DMS53 (cell line): ENCODE data around the gene NR2F6.

Experiments
- DNase-seq: peaks from one replicate; lab custom pipeline; 2025; lab: John Stamatoyannopoulos, UW

Gene NR2F6

DNA sequence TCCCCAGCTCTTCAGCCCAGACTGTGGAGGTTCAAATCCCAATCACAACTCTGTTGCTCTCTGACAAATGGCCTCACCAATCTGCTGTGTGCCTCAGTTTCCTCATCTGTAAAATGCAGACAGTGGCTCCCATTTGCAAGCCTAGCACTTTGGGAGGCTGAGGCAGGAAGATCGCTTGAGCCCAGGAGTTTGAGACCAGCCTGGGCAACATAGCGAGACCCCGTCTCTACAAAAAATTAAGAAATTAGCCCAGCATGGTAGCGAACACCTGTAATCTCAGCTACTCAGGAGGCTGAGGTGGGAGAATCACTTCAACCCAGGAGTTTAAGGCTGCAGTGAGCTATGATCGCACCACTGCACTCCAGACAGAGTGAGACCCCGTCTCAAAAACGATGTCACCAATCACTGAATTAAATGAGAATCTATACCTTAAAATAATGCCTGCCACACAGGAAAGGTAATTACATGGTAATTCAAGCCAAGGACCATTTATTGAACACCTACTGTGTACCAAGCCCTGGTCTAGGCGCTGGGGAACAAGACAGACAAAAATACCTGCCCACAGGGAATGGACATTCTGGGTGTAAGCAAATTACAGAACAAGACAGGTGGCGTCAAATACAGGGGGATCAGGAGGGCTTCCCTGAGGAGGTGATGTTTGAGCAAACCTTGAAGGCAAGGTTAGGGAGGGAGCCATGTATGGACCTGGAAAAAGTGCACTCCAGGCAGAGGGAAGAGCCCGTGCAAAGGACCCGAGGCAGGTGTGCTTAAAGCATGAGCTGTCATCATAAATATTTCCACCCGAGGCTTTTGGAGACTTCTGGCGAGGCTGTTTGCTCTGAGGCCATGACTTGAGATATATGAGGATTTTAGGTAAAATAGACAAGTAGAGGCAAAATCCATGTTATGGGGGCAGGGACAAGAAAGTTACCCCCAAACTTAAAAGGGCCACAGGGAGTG is 7.7 kb downstream of the NR2F6 start:
- DNase-seq, result no peak

- DNase-seq, result no peak
Measured at GRCh38 chr19:17236811-17237543, 8.7 kb downstream of the NR2F6 start.

DNA sequence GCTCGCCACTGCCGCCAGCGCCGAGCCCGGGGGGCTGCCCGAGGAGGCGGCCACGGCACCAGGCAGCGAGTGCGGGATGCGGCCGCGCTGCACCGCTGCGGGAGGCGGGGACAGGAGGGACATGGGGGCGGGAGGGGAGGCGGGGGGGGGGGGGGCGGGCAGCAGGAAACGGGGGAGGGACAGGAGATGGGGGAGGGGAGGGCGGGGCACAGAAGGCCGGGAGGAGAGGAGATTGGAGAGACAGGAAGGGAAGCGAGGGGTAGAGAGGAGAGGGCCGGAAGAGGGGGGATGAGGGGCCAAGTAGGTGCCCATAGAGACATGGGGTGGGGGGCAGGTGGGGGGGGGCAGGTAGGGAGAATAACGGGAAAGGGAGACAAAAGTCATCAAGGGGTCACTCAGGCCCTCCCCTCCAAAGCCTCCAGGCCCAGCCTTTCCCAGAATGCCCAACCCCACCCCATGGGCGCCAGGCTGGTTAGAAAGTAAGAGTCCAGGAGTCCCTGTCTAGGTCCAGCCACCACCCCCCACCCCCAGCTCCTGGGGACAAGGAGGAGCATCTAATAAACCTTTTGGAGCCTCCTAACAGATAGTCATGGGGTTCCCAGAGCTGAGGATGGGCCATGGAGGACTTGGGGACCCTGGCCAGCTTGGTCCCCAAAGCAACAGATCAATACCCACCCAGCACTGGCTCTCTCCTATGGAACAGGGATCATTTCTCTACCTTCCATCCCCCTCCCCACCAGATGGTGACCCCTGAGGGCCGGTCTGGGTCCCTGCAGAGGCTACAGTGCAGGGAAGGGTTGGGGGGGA is 9.5 kb downstream of the NR2F6 start:
- DNase-seq, result peak; percentile 85

GRCh38 chr19:17235300-17235970 is 10.3 kb downstream of the NR2F6 start:
- DNase-seq, result peak; percentile 88

- peak; percentile 65 for DNase-seq
Measured at GRCh38 chr19:17234911-17235299, 10.8 kb downstream of the NR2F6 start.

DNA sequence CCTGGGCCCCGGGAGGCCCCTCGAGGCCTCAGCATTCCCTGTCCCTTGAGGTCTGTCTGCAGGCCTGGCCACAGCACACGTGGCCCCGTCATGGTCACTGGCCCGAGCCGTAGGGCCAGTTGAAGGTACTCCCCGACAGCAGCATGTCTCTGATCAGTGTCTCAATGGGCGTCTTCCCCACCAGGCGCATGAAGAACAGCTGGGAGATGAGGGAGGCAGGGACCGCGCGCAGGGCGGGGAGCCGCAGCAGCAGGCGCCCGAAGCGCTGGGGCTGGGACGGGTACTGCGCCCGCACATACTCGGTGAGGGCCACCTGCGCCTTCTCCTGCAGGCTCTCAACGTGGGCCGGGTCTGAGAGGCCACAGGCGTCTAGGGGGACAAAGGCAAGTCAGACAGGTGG is 13.5 kb downstream of the NR2F6 start:
- DNase-seq, result no peak

GRCh38 chr19:17229890-17230289 is 15.8 kb downstream of the NR2F6 start:
- no peak for DNase-seq

GRCh38 chr19:17227798-17228367 is 17.8 kb downstream of the NR2F6 start:
- peak; percentile 28 for DNase-seq

GRCh38 chr19:17226002-17226933 is 19.5 kb downstream of the NR2F6 start, which contains the start of gene OCEL1:
TSS of gene OCEL1 (plus strand) at chr19:17226226. CDS start at chr19:17226248, 22 bp downstream.
- peak; percentile 98 for DNase-seq

DNA sequence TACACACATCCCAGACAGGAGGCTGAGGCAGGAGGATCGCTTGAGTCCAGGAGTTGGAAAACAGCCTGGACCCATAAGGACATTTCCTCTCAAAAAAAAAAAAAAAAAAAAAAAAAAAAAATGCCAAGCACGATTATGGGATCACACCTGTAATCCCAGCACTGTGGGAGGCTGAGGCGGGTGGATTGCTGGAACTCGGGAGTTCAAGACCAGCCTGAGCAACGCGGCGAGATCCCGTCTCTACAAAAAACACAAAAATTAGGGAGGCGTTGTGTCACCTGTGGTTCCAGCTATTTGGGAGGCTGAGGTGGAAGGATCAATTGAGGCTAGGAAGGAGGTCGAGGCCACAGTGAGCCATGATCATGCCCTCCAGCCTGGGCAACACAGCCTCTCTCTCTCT is 20.7 kb downstream of the NR2F6 start:
- DNase-seq, result peak; percentile 46

DNA sequence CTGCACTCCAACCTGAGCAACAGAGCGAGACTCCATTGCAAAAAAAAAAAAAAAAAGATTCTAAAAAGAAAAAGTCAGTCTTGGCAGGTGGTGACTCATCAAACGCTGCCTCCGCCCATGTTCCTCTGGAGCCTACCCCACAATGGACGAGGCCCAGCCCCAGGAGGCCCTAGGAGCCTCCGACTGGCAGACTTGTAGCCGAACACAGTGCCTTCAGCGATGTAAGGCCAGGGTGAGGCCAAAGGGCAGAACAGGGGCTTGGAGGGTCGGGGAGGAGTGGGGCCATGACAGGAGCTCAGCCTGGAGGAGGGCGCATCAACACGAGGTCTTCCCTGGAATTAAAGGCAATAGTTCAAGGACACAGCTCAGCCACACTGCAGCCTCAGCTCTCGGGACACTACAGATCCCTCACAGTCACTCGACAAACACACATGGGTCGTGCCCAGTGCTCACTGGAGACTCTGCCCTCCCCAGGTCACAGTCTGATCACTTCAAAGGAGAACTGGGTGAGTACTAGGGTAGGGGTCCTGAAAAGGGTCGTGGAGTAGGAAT is 25.4 kb downstream of the NR2F6 start:
- DNase-seq, result peak; percentile 40

- DNase-seq, result no peak
Measured at GRCh38 chr19:17219286-17219685, 26.4 kb downstream of the NR2F6 start.

- peak; percentile 25 for DNase-seq
Measured at GRCh38 chr19:17216058-17216670, 29.6 kb downstream of the NR2F6 start.

DNA sequence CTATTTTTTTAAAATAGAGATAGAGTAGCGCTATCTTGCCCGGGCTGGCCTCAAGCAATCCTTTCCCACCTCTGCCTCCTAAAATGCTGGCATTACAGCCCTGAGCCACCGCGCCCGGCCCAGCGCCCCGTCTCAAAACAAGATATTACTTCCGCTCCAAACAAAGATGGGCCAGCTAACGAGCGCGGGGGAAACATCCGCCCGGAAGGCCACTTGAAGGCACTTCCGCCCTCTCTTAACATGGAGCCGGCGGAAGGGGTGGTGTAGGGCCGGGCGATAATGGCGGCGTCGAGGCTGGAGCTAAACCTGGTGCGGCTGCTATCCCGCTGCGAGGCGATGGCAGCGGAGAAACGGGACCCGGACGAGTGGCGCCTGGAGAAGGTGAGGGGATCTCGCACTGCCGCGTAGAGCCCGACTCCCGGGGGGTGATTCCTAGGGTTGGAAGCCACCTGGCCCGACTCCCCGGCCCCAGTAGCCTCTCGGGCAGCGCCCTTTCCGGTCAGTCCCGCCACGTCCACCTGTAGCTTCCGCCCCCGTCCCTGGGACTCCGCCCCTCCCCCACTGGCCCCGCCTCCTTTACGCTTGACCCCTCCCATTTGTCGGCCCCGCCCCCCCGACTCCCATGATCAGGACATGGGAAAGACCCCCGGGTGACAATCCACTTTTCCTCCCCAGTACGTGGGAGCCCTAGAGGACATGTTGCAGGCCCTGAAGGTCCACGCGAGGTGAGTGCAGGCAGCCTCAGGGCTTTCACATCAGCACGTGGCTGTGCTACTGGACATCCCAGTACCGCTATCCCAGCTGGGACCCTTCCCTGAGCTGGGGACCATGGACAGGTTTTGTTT is 30.4 kb downstream of the NR2F6 start, which contains the start of gene USE1:
TSS of gene USE1 (plus strand) at position 231 of the 845 bp plus-strand sequence. CDS start at position 280, 49 bp downstream.
- peak; percentile 95 for DNase-seq

GRCh38 chr19:17214508-17215126 is 31.1 kb downstream of the NR2F6 start:
- peak; percentile 55 for DNase-seq

- DNase-seq, result no peak
Measured at GRCh38 chr19:17213334-17213733, 32.4 kb downstream of the NR2F6 start.

DNA sequence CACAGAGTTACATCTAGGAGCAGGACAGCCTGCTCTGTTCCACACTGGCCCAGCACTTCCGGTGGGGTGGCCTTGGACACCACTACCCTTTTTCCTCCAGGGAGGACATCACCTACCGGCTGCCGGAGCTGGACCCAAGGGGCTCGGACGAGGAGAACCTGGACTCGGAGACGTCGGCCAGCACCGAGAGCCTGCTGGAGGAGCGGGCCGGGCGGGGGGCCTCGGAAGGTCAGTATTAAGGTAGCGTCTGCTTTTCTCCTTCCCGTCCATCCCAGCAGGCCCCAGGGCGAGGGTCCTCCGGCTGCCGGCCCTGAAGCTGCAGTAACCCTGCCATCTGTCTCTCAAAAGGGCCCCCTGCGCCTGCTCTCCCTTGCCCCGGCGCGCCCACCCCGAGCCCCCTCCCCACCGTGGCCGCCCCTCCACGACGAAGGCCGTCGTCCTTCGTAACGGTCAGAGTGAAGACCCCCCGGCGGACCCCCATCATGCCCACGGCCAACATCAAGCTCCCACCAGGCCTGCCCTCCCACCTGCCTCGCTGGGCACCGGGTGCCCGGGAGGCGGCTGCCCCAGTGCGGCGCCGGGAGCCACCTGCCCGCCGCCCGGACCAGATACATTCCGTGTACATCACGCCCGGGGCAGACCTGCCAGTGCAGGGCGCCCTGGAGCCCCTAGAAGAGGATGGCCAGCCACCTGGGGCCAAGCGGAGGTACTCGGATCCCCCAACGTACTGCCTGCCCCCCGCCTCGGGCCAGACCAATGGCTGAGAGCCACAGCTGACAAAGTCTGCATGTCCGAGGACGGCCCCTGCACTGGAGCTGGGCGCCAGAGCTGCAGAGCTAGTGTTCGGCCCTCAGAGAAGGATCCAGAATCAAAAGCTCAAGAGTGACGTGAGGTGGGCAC is 33.9 kb downstream of the NR2F6 start:
- no peak for DNase-seq
